GM18951 (cell line): ENCODE results near the gene TNRC18.

Experiments used
- POLR2A ChIP-seq: IDR thresholded peaks from 4 replicates; pipeline ENCODE4 v1.6.1; 2011; ENCODE audit warnings: mild to moderate bottlenecking; ENCODE audit not compliant: insufficient read length, insufficient read depth; ENCODE audit errors: extremely low read depth
- in situ Hi-C: fragments of 300-500 bp; cut with MboI; formaldehyde crosslinking; loops from one replicate; pipeline ENCODE4 v1.12.0; 2022; ENCODE audit warnings: low sequenced_read_pairs, mixed read lengths, inconsistent platforms; ENCODE audit not compliant: unreplicated experiment

Gene TNRC18

GRCh38 chr7:5442757-5443305 is 19.2 kb upstream of the TNRC18 start:
- TF ChIP-seq POLR2A = no peak
- in situ Hi-C loops = no loop called here

- TF ChIP-seq POLR2A = no peak
- in situ Hi-C loops = no loop called here
Observed at GRCh38 chr7:5441840-5442503, 18.3 kb upstream of the TNRC18 start.

DNA sequence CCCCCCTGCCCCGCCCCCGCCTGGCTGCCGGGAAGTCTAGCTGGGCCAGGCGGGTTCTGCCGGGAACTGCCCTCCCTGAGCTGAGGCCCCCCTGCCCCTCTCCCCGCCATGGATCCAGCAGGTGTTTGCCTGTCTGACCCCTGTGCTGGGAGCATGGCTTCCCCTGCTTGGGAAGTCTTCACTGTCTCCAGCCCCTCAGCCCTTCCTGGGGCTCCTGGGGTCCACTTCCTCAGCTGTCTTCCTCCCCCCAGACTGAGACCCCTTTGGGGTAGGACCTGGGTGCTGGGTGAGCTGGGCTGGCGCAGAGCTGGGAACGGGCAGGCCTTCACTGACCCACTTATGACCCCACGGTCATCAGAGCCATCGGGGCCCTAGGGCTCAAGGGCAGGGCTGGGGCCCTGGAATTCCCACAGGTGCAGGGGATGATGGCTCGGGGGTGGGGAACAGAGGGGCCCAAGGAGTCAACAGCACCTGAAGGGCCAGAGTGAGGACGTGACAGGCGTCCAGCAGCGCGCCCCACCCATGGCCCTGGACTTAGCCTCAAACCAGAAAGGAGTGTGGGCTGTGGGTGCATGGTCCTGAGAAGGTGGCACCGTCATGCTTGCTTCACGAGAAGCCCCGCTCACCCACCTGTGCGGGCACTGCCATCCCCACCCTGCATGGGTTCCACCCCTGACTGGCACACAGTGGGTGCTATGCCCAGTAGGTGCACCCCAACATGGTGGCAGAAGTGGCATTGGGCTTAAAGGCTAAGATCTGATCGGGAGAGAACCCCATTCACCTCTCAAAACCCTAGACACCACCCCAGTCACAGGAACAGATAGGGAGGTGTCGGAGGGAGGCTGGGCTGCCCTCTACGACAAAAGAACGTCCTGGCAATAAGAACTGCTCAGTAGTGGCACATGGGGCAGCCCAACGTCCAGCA is 16.2 kb upstream of the TNRC18 start:
- in situ Hi-C loops = no loop called here
- no peak for TF ChIP-seq POLR2A

GRCh38 chr7:5439209-5439571 is 15.6 kb upstream of the TNRC18 start:
- in situ Hi-C loops = no loop called here
- no peak for TF ChIP-seq POLR2A

- TF ChIP-seq POLR2A = no peak
- in situ Hi-C loops = no loop called here
Observed at GRCh38 chr7:5437987-5438386, 14.4 kb upstream of the TNRC18 start.

- TF ChIP-seq POLR2A = no peak
- in situ Hi-C loops = no loop called here
Observed at GRCh38 chr7:5437348-5437892, 13.8 kb upstream of the TNRC18 start.

GRCh38 chr7:5436003-5436678 is 12.5 kb upstream of the TNRC18 start:
- in situ Hi-C loops = no loop called here
- no peak for TF ChIP-seq POLR2A

- peak; percentile 21 for TF ChIP-seq POLR2A
- in situ Hi-C loops = no loop called here
Observed at GRCh38 chr7:5435291-5436002, 11.8 kb upstream of the TNRC18 start.

DNA sequence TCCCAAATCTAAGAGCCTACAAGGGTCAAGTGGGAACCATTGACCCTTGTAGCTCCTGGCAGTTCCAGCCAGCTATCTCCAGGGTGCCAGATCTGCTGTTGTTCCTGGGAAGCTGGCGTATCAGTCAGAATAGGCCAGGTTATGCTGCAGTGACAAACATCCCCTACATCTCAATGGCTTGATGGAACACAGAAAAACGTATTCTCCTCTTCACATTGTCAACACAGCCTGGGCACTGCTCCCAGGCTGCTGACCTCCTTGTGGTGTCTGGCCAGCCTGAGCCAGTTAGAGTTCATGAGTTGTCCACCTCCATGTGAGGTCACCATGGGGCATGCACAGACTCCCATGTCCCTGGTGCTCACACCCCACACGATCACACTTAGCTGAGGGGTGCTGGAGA is 9.5 kb upstream of the TNRC18 start:
- TF ChIP-seq POLR2A = no peak
- in situ Hi-C loops = no loop called here

GRCh38 chr7:5432691-5433090 is 9.1 kb upstream of the TNRC18 start:
- in situ Hi-C loops = no loop called here
- TF ChIP-seq POLR2A = no peak

DNA sequence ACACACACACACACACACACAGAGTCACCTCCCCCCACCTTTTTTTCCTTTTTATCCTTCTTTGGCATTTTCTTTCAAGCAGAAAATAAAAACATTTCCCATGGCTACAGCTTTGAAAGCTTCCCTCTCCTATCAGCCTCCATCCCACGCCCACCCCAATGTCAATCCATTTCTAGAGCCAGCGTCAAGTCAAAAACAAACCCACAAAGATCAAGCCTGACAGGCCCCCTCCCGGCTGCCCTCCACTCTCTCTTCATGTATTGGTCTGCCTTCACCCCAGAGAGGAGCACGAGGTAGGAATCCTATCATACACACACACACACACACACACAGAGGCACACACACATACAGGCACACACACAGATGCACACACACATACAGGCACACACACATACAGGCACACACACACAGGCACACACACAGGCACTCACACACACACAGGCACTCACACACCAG is 8.0 kb upstream of the TNRC18 start:
- no peak for TF ChIP-seq POLR2A
- in situ Hi-C loops = no loop called here

- in situ Hi-C loops = no loop called here
- no peak for TF ChIP-seq POLR2A
Observed at GRCh38 chr7:5430612-5430947, 6.9 kb upstream of the TNRC18 start.
